Adrenal gland (tissue), 12 donors: Measurements from ENCODE around the gene ADAMTSL3. TPM values are rescaled to one million over a fixed set of nuclear protein-coding genes. Genes with fewer than 3 reads are reported as not detected.

Source experiments
- DNase-seq, 7 donors: peaks; one replicate each; pipeline ENCODE4 v3.0.0-alpha.2; 2019 to 2020
- H3K27ac ChIP-seq, 5 donors: fragments of 200-600 bp; sonication (generic) in 4 of 5; 1 replicate in 3 of 5; 2 replicates in 2 of 5; pipeline versions ENCODE4 v1.5.1 to v1.8.0; 2016 to 2020; ENCODE audit warnings: mild to moderate bottlenecking in 1 of 5
- H3K27me3 ChIP-seq: fragments of 200-600 bp; 2 replicates; pipeline ENCODE4 v1.8.0; 2021
- H3K36me3 ChIP-seq, 2 donors: fragments of 200-600 bp; replicated peaks in 1 of 2; 1 replicate in 1 of 2; 2 replicates in 1 of 2; pipeline versions ENCODE4 v1.5.1 to v1.8.0; 2018 to 2022
- H3K4me1 ChIP-seq, 2 donors: fragments of 200-600 bp; replicated peaks in 1 of 2; 1 replicate in 1 of 2; 2 replicates in 1 of 2; pipeline versions ENCODE4 v1.5.1 to v1.8.0; 2018 to 2021
- H3K4me3 ChIP-seq, 4 donors: fragments of 200-600 bp; sonication (generic) in 3 of 4; one replicate each; pipeline ENCODE4 v1.5.1; 2016 to 2018
- H3K9me3 ChIP-seq, 3 donors: fragments of 200-600 bp; sonication (generic) in 1 of 3; replicated peaks in 1 of 3; 1 replicate in 2 of 3; 2 replicates in 1 of 3; pipeline versions ENCODE4 v1.5.1 to v1.8.0; 2016 to 2021
- CTCF ChIP-seq, 6 experiments: fragments of 450-650 bp in 4 of 6; fragments of 200-600 bp in 2 of 6; sonication (generic) in 1 of 6; IDR thresholded peaks; 1 replicate in 5 of 6; 2 replicates in 1 of 6; pipeline versions ENCODE4 v1.5.1 to v1.8.0; 2016 to 2021; ENCODE audit warnings: antibody characterized with exemption in 6 of 6, mild to moderate bottlenecking in 2 of 6, moderate library complexity in 1 of 6
- POLR2A ChIP-seq, 2 donors: fragments of 450-650 bp; IDR thresholded peaks; one replicate each; pipeline ENCODE4 v1.6.1; 2017; ENCODE audit warnings: antibody characterized with exemption in 2 of 2, mild to moderate bottlenecking in 2 of 2, moderate library complexity in 1 of 2
- WGBS, 4 donors: extraction: QIAGEN DNeasy Blood & Tissue Kit in 2 of 4; methylation state at CpG; one replicate each; pipeline versions ENCODE4 v1.1.5 to v1.1.7; 2013 to 2017; 5-methylcytosine and 5-hydroxymethylcytosine counted together
- intact Hi-C, 2 donors: fragments of 100-400 bp; cut with DNase I; formaldehyde crosslinking; loops; one replicate each; pipeline versions ENCODE4 v1.14.1 to v1.15.0; 2022 to 2023
- polyA plus RNA-seq, 3 donors: library from polyadenylated mRNA; stranded (reverse); fragments of 200-250 nt in 2 of 3; fragments of 350-450 nt in 1 of 3; fragmentation: Illumina TruSeq in 1 of 3; extraction: RNeasy Lipid Tissue Mini Kit (QIAGEN cat#74804) in 1 of 3; gene quantifications; one replicate each; pipeline ENCODE4 v1.2.3, GENCODE V29; 2013 to 2014
- total RNA-seq, 9 donors: library from RNA; depleted of rRNA in 4 of 9; stranded (reverse); fragments of >200 nt in 4 of 9; fragments of 120-200 nt in 1 of 9; fragmentation: NEBNext Ultra II Directional in 1 of 9; extraction: Animal tissue kit (Norgen Biotek cat#: 25700) in 1 of 9; gene quantifications; one replicate each; pipeline versions ENCODE4 v1.1.0 to v1.2.4, GENCODE V29; 2013 to 2023
- donor health status: healthy with polysubstance abuse.
- donor health status: Bipolar disorder and iron deficiency.
- donor health status: DM: yes; HTN: yes; CAD: no.
- donor health status: DM: no; HTN: no; CAD: no.
- donor health status: DM: no; HTN: no; CAD: no.
- donor health status: DM: yes; HTN: yes; CAD: no.

ADAMTSL3 gene
- total and polyA plus RNA-seq, 12 donors, result 0.98 to 19.7 (median 10.5) TPM

GRCh38 chr15:83652626-83653204 lies 1.2 kb upstream of the ADAMTSL3 start:
- 78 to 88% (median 86%) methylated on average over 5 of the region's 5 CpGs for WGBS, 4 donors
- Histone ChIP-seq H3K27ac (peak overlapping the region in 1 of 5 donors; percentile 55), H3K9me3 (no peaks in the 10 kb centered on the region), H3K36me3 (no peaks in the 10 kb centered on the region), H3K27me3 (peaks cover 24% of the 10 kb centered on the region), H3K4me1 (peaks cover 0 to 5% of the 10 kb centered on the region in 2 donors), H3K4me3 (no peak overlapping the region)
- no peak for TF ChIP-seq POLR2A (IDR thresholded peaks at IDR 0.05)
- no peak for TF ChIP-seq CTCF (IDR thresholded peaks at IDR 0.05)
- DNase-seq, result no peak
- intact Hi-C loops, result no loop called here

- Histone ChIP-seq H3K27me3 (peaks cover 24% of the 10 kb centered on the region), H3K27ac (peak overlapping the region in 1 of 5 donors; percentile 55), H3K36me3 (no peaks in the 10 kb centered on the region), H3K9me3 (no peaks in the 10 kb centered on the region), H3K4me3 (peak overlapping the region in 1 of 4 donors; percentile 56), H3K4me1 (peaks cover 0 to 5% of the 10 kb centered on the region in 2 donors)
- no peak for DNase-seq
- TF ChIP-seq POLR2A (IDR thresholded peaks at IDR 0.05), result no peak
- no peak for TF ChIP-seq CTCF (IDR thresholded peaks at IDR 0.05)
- 23 to 57% (median 26%) methylated on average over 6 to 18 of the region's 18 CpGs for whole genome bisulfite sequencing, 4 donors
- intact Hi-C loops, result no loop called here
Observed at GRCh38 chr15:83653288-83653638, 660 bp upstream of the ADAMTSL3 start.

GRCh38 chr15:83654379-83655236 lies 685 bp downstream of the ADAMTSL3 start:
- Histone ChIP-seq H3K9me3 (no peaks in the 10 kb centered on the region), H3K36me3 (no peaks in the 10 kb centered on the region), H3K4me3 (peak overlapping the region in 1 of 4 donors; percentile 56), H3K27me3 (peaks cover 24% of the 10 kb centered on the region), H3K4me1 (peaks cover 0 to 5% of the 10 kb centered on the region in 2 donors), H3K27ac (peak overlapping the region in 2 of 5 donors; percentile 5 to 78)
- TF ChIP-seq POLR2A (IDR thresholded peaks at IDR 0.05), result no peak
- no peak for TF ChIP-seq CTCF (IDR thresholded peaks at IDR 0.05)
- intact Hi-C loops, result no loop called here
- peak in 1 of 7 donors; percentile 2 for DNase-seq
- 4 to 14% (median 7%) methylated on average over 15 to 67 of the region's 67 CpGs for WGBS, 4 donors

GRCh38 chr15:83655237-83655616 lies 1.3 kb downstream of the ADAMTSL3 start:
- intact Hi-C loops, result no loop called here
- H3K36me3 ChIP-seq, result no peaks in the 10 kb centered on the region
- 51 to 70% (median 65%) methylated on average over 3 to 8 of the region's 8 CpGs for WGBS, 4 donors
- peaks cover 24% of the 10 kb centered on the region for H3K27me3 ChIP-seq
- H3K4me1 ChIP-seq, result peaks cover 0 to 5% of the 10 kb centered on the region in 2 donors
- H3K9me3 ChIP-seq, result no peaks in the 10 kb centered on the region
- peak overlapping the region in 1 of 4 donors; percentile 56 for H3K4me3 ChIP-seq
- TF ChIP-seq CTCF (IDR thresholded peaks at IDR 0.05) (no peak), POLR2A (IDR thresholded peaks at IDR 0.05) (no peak)
- H3K27ac ChIP-seq, result peak overlapping the region in 2 of 5 donors; percentile 5 to 78
- no peak for DNase-seq
